GM12801 (cell line): ENCODE measurements around the gene RFTN2.

Experiments used
- CTCF ChIP-seq: IDR thresholded peaks from one replicate; pipeline ENCODE4 v1.5.1; 2011; ENCODE audit warnings: control low read depth; ENCODE audit not compliant: insufficient read length; ENCODE audit errors: extremely low read depth

RFTN2 gene

GRCh38 chr2:197539734-197540133, 135.7 kb downstream of the RFTN2 start:
- TF ChIP-seq CTCF = no peak

- TF ChIP-seq CTCF = no peak
Observed at GRCh38 chr2:197538412-197538811, 137.0 kb downstream of the RFTN2 start.
